Measurements from ENCODE around the gene LMNTD2. TPM values are rescaled to one million over a fixed set of nuclear protein-coding genes. Genes with fewer than 3 reads are reported as not detected.

Gene LMNTD2
- total RNA-seq = 8.8 TPM

- peak; percentile 95 for DNase-seq (ENCODE audit: low spot score)
Measured at GRCh38 chr11:560305-561147, at the start of gene LMNTD2, which contains the start of gene RASSF7. Gene LMNTD2, minus strand, starts transcription at chr11:560738. Its CDS starts 22 bp downstream, at chr11:560716. Gene RASSF7, plus strand, starts transcription at chr11:560970. Its CDS starts 799 bp downstream, at chr11:561769.

GRCh38 chr11:609341-609811 lies 48.8 kb upstream of the LMNTD2 start:
- DNase-seq (ENCODE audit: low spot score) = no peak

- no peak for DNase-seq (ENCODE audit: low spot score)
Measured at GRCh38 chr11:608791-609251, 48.3 kb upstream of the LMNTD2 start.

GRCh38 chr11:607971-608659 lies 47.6 kb upstream of the LMNTD2 start:
- no peak for DNase-seq (ENCODE audit: low spot score)

GRCh38 chr11:607020-607780 lies 46.7 kb upstream of the LMNTD2 start:
- DNase-seq (ENCODE audit: low spot score) = no peak

GRCh38 chr11:606245-606644 lies 45.7 kb upstream of the LMNTD2 start:
- DNase-seq (ENCODE audit: low spot score) = no peak

GRCh38 chr11:605286-606129 lies 45.0 kb upstream of the LMNTD2 start:
- DNase-seq (ENCODE audit: low spot score) = no peak

GRCh38 chr11:603154-603553 lies 42.6 kb upstream of the LMNTD2 start:
- DNase-seq (ENCODE audit: low spot score) = no peak

GRCh38 chr11:601573-602245 lies 41.2 kb upstream of the LMNTD2 start:
- DNase-seq (ENCODE audit: low spot score) = no peak

- no peak for DNase-seq (ENCODE audit: low spot score)
Measured at GRCh38 chr11:598005-598680, 37.6 kb upstream of the LMNTD2 start.

- no peak for DNase-seq (ENCODE audit: low spot score)
Measured at GRCh38 chr11:597166-597725, 36.7 kb upstream of the LMNTD2 start.

GRCh38 chr11:596374-596773 lies 35.8 kb upstream of the LMNTD2 start:
- DNase-seq (ENCODE audit: low spot score) = no peak

- DNase-seq (ENCODE audit: low spot score) = no peak
Measured at GRCh38 chr11:595400-595799, 34.9 kb upstream of the LMNTD2 start.

GRCh38 chr11:593347-593746 lies 32.8 kb upstream of the LMNTD2 start:
- DNase-seq (ENCODE audit: low spot score) = no peak

- DNase-seq (ENCODE audit: low spot score) = no peak
Measured at GRCh38 chr11:592918-593317, 32.4 kb upstream of the LMNTD2 start.

- no peak for DNase-seq (ENCODE audit: low spot score)
Measured at GRCh38 chr11:592501-592900, 32.0 kb upstream of the LMNTD2 start.

GRCh38 chr11:590997-591396 lies 30.5 kb upstream of the LMNTD2 start:
- DNase-seq (ENCODE audit: low spot score) = no peak

GRCh38 chr11:589798-590197 lies 29.3 kb upstream of the LMNTD2 start:
- no peak for DNase-seq (ENCODE audit: low spot score)

- no peak for DNase-seq (ENCODE audit: low spot score)
Measured at GRCh38 chr11:587978-588380, 27.4 kb upstream of the LMNTD2 start.

- no peak for DNase-seq (ENCODE audit: low spot score)
Measured at GRCh38 chr11:587546-587945, 27.0 kb upstream of the LMNTD2 start.

All from ureter (tissue), 1 donor.